ENCODE data around the gene GLRX5. TPM values are rescaled to one million over a fixed set of nuclear protein-coding genes. Genes with fewer than 3 reads are reported as not detected.

GLRX5 gene
- total RNA-seq, 4 donors from 2014 or later: 11.6 to 177 (median 38.2) TPM

GRCh38 chr14:95522556-95522955 is 12.3 kb upstream of the GLRX5 start:
- Histone ChIP-seq H3K36me3 (no peaks in the 10 kb centered on the region), H3K4me1 (peaks cover 16 to 56% (median 30%) of the 10 kb centered on the region in 4 donors), H3K4me3 (no peak overlapping the region), H3K9me3 (no peaks in the 10 kb centered on the region), H3K27ac (no peak overlapping the region), H3K27me3 (no peaks in the 10 kb centered on the region)
- TF ChIP-seq CTCF (IDR thresholded peaks at IDR 0.05) (no peak), POLR2AphosphoS5 (IDR thresholded peaks at IDR 0.05) (no peak), EP300 (IDR thresholded peaks at IDR 0.05; ENCODE audit: low read depth) (no peak), POLR2A (IDR thresholded peaks at IDR 0.05) (no peak)
- in situ Hi-C loops (cut with MboI; ENCODE audit: low pct_ligation_motif_present in 1 of 4, low pct_unique_long_range_greater_than_20kb in 1 of 4, low sequenced_read_pairs in 3 of 4) (loop anchor here in 1 of 4 donors (10.0 kb wide), 1 partner anchor 78 kb away; no protein-coding TSS in a partner anchor), intact Hi-C loops (cut with DNase I; ENCODE audit: low total_unique reads) (no loop called here)
- DNase-seq: no peak
- WGBS, 2 donors (ENCODE audit: low coverage in 1 of 2): 64 to 86% methylated on average over 4 of the region's 4 CpGs

- no peak for TF ChIP-seq POLR2AphosphoS5 (IDR thresholded peaks at IDR 0.05)
- TF ChIP-seq POLR2A (IDR thresholded peaks at IDR 0.05): no peak
- TF ChIP-seq CTCF (IDR thresholded peaks at IDR 0.05): no peak
- TF ChIP-seq EP300 (IDR thresholded peaks at IDR 0.05; ENCODE audit: low read depth): no peak
- Histone ChIP-seq H3K4me1 (peaks cover 13 to 56% (median 29%) of the 10 kb centered on the region in 4 donors), H3K4me3 (no peak overlapping the region), H3K27ac (peak overlapping the region; percentile 44 to 56 (median 52)), H3K9me3 (no peaks in the 10 kb centered on the region), H3K36me3 (no peaks in the 10 kb centered on the region), H3K27me3 (no peaks in the 10 kb centered on the region)
- WGBS, 2 donors (ENCODE audit: low coverage in 1 of 2): 17 to 54% methylated on average over 1 to 12 of the region's 12 CpGs
- intact Hi-C loops (cut with DNase I; ENCODE audit: low total_unique reads): no loop called here
- DNase-seq: no peak
- in situ Hi-C loops (cut with MboI; ENCODE audit: low pct_ligation_motif_present in 1 of 4, low pct_unique_long_range_greater_than_20kb in 1 of 4, low sequenced_read_pairs in 3 of 4): loop anchor here in 1 of 4 donors (10.0 kb wide), 1 partner anchor 78 kb away; no protein-coding TSS in a partner anchor
Observed at GRCh38 chr14:95523051-95523814, 11.6 kb upstream of the GLRX5 start.

- 48 to 57% methylated on average over 4 to 7 of the region's 11 CpGs for WGBS, 2 donors (ENCODE audit: low coverage in 1 of 2)
- Histone ChIP-seq H3K36me3 (no peaks in the 10 kb centered on the region), H3K27me3 (no peaks in the 10 kb centered on the region), H3K27ac (peak overlapping the region; percentile 44 to 56 (median 52)), H3K4me3 (no peak overlapping the region), H3K9me3 (no peaks in the 10 kb centered on the region), H3K4me1 (peaks cover 13 to 51% (median 28%) of the 10 kb centered on the region in 4 donors)
- in situ Hi-C loops (cut with MboI; ENCODE audit: low pct_ligation_motif_present in 1 of 4, low pct_unique_long_range_greater_than_20kb in 1 of 4, low sequenced_read_pairs in 3 of 4): loop anchor here in 1 of 4 donors (10.0 kb wide), 1 partner anchor 79 kb away; no protein-coding TSS in a partner anchor
- intact Hi-C loops (cut with DNase I; ENCODE audit: low total_unique reads): no loop called here
- DNase-seq: peak; percentile 79
- TF ChIP-seq POLR2A (IDR thresholded peaks at IDR 0.05): no peak
- TF ChIP-seq EP300 (IDR thresholded peaks at IDR 0.05; ENCODE audit: low read depth): no peak
- TF ChIP-seq POLR2AphosphoS5 (IDR thresholded peaks at IDR 0.05): peak in 1 of 3 donors; percentile 16
- peak; percentile 17 to 61 (median 20) for TF ChIP-seq CTCF (IDR thresholded peaks at IDR 0.05)
Observed at GRCh38 chr14:95523815-95524448, 10.9 kb upstream of the GLRX5 start.
